ENCODE results near the gene DESI1. TPM values are rescaled to one million over a fixed set of nuclear protein-coding genes. Genes with fewer than 3 reads are reported as not detected.
A peak's percentile ranks its signal among the peaks of the same experiment; 100 is the strongest.

DESI1 gene
- total RNA-seq, 1 donor from 2014 or later = 29.5 TPM

DNA sequence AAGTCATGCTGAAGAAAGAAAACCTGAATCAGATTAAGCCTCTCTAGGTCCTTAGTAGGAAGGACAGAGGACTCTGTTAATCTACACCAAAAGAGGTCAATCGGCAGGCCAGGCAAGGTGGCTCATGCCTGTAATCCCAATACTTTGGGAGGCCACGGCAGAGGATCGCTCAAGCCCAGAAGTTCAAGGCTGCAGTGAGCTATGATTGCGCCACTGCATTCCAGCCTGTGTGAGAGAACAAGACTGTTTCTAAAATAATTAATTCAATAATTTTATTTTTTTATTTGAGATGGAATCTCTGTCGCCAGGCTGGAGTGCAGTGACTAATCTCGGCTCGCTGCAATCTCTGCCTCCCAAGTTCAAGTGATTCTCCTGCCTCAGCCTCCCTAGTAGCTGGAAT is 4.7 kb upstream of the DESI1 start:
- TF ChIP-seq, protein P1, sequence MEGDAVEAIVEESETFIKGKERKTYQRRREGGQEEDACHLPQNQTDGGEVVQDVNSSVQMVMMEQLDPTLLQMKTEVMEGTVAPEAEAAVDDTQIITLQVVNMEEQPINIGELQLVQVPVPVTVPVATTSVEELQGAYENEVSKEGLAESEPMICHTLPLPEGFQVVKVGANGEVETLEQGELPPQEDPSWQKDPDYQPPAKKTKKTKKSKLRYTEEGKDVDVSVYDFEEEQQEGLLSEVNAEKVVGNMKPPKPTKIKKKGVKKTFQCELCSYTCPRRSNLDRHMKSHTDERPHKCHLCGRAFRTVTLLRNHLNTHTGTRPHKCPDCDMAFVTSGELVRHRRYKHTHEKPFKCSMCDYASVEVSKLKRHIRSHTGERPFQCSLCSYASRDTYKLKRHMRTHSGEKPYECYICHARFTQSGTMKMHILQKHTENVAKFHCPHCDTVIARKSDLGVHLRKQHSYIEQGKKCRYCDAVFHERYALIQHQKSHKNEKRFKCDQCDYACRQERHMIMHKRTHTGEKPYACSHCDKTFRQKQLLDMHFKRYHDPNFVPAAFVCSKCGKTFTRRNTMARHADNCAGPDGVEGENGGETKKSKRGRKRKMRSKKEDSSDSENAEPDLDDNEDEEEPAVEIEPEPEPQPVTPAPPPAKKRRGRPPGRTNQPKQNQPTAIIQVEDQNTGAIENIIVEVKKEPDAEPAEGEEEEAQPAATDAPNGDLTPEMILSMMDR (IDR thresholded peaks at IDR 0.05) = no peak
- Histone ChIP-seq H3K36me3 (peaks cover 79% of the 10 kb centered on the region), H3K27ac (no peak overlapping the region), H3K27me3 (no peaks in the 10 kb centered on the region), H3K4me1 (peaks cover 16% of the 10 kb centered on the region), H3K9me3 (no peaks in the 10 kb centered on the region), H3K4me3 (no peak overlapping the region)
- intact Hi-C loops (cut with DNase I) = no loop called here
- DNase-seq = no peak
- no peak for ATAC-seq

GRCh38 chr22:41621911-41622179 is 1.0 kb upstream of the DESI1 start:
- intact Hi-C loops (cut with DNase I) = no loop called here
- Histone ChIP-seq H3K27me3 (no peaks in the 10 kb centered on the region), H3K27ac (peak overlapping the region; percentile 94), H3K9me3 (no peaks in the 10 kb centered on the region), H3K4me1 (peaks cover 36% of the 10 kb centered on the region), H3K36me3 (peaks cover 45% of the 10 kb centered on the region), H3K4me3 (peak overlapping the region; percentile 90)
- DNase-seq (no peak), ATAC-seq (no peak)
- TF ChIP-seq, protein P1 (IDR thresholded peaks at IDR 0.05) = no peak

- ATAC-seq = peak; percentile 98
- Histone ChIP-seq H3K27ac (peak within 1 kb of the TSS; percentile 94), H3K4me1 (peaks cover 36% of the 10 kb centered on the region), H3K27me3 (no peaks in the 10 kb centered on the region), H3K9me3 (no peaks in the 10 kb centered on the region), H3K36me3 (peaks cover 40% of the 10 kb centered on the region), H3K4me3 (peak within 1 kb of the TSS; percentile 90)
- TF ChIP-seq, protein P1 (IDR thresholded peaks at IDR 0.05) = no peak
- intact Hi-C loops (cut with DNase I) = no loop called here
- DNase-seq = peak; percentile 100
Observed at GRCh38 chr22:41621099-41621910, 462 bp upstream of the DESI1 start, which contains the start of gene XRCC6. Gene XRCC6 (plus strand): TSS chr22:41621295. CDS start chr22:41622005, 710 bp downstream.

DNA sequence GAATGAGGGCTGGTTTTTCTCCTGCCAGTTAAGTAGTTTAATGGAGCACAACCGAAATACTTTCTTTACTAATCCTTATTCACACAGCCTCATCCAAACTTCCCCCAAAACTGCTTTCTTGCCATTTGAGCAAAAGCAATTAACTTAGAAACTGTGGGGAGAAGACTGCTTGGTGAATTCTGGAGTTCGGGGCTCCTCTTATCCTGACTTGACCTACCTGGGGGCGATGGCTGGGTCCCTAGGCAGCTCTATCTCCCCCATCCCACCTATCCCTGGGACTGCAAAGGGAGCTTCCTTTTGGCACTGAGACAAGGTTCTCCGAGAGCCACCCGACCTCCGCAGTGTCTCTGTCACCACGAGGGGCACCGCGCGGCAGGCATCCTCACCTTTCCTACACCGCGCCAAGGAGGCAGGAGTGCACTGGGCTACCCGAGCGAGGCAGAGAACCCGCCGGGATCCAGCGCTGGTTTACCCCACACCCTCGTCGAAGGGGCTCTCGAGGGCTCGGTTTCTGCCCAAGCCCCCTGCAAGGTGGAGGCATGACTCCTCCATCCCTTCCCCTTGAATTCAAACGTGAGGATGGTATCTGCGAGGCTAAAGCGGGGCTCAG is 759 bp downstream of the DESI1 start:
- Histone ChIP-seq H3K27ac (peak overlapping the region; percentile 94), H3K36me3 (peaks cover 28% of the 10 kb centered on the region), H3K4me1 (peaks cover 36% of the 10 kb centered on the region), H3K4me3 (peak overlapping the region; percentile 90), H3K9me3 (no peaks in the 10 kb centered on the region), H3K27me3 (no peaks in the 10 kb centered on the region)
- DNase-seq (peak; percentile 75), ATAC-seq (peak; percentile 35)
- TF ChIP-seq, protein P1 (IDR thresholded peaks at IDR 0.05) = no peak
- intact Hi-C loops (cut with DNase I) = no loop called here

GRCh38 chr22:41613456-41613855 is 7.4 kb downstream of the DESI1 start:
- no peaks in the 10 kb centered on the region for H3K27me3 ChIP-seq
- no peak overlapping the region for H3K4me3 ChIP-seq
- intact Hi-C loops (cut with DNase I) = no loop called here
- peaks cover 2% of the 10 kb centered on the region for H3K4me1 ChIP-seq
- DNase-seq (peak; percentile 2), ATAC-seq (no peak)
- H3K27ac ChIP-seq = no peak overlapping the region
- TF ChIP-seq, protein P1 (IDR thresholded peaks at IDR 0.05) = no peak
- no peaks in the 10 kb centered on the region for H3K9me3 ChIP-seq
- peaks cover 2% of the 10 kb centered on the region for H3K36me3 ChIP-seq

Data from upper lobe of right lung (tissue), 1 donor.